GM19395 (cell line): ENCODE results near the gene VIPR2.

Experiments
- ATAC-seq: cut with Tn5 transposase; IDR thresholded peaks from one replicate; pipeline ENCODE4 v1.9.1; 2021; ENCODE audit warnings: mild to moderate bottlenecking, moderate library complexity; ENCODE audit not compliant: unreplicated experiment

The VIPR2 gene

GRCh38 chr7:159028508-159029401 is 115.9 kb downstream of the VIPR2 start:
- no peak for ATAC-seq

- no peak for ATAC-seq
These were observed 116.7 kb downstream of the VIPR2 start for GRCh38 chr7:159027789-159028507.

- ATAC-seq, result no peak
These were observed 117.4 kb downstream of the VIPR2 start for GRCh38 chr7:159027056-159027788.

- no peak for ATAC-seq
These were observed 118.2 kb downstream of the VIPR2 start for GRCh38 chr7:159026271-159027055.

- ATAC-seq, result no peak
These were observed 119.4 kb downstream of the VIPR2 start for GRCh38 chr7:159025161-159025779.

GRCh38 chr7:159024280-159024951 is 120.3 kb downstream of the VIPR2 start:
- ATAC-seq, result no peak

- ATAC-seq, result no peak
These were observed 120.9 kb downstream of the VIPR2 start for GRCh38 chr7:159023746-159024145.

GRCh38 chr7:159023206-159023605 is 121.5 kb downstream of the VIPR2 start:
- ATAC-seq, result no peak

GRCh38 chr7:159022238-159022993 is 122.3 kb downstream of the VIPR2 start:
- no peak for ATAC-seq

- ATAC-seq, result no peak
These were observed 123.7 kb downstream of the VIPR2 start for GRCh38 chr7:159020987-159021386.

GRCh38 chr7:159019111-159019510 is 125.6 kb downstream of the VIPR2 start:
- no peak for ATAC-seq

- no peak for ATAC-seq
These were observed 126.9 kb downstream of the VIPR2 start for GRCh38 chr7:159017741-159018140.

- no peak for ATAC-seq
These were observed 127.5 kb downstream of the VIPR2 start for GRCh38 chr7:159017210-159017609.

GRCh38 chr7:159016591-159016990 is 128.1 kb downstream of the VIPR2 start:
- ATAC-seq, result no peak

GRCh38 chr7:159015454-159016410 is 128.9 kb downstream of the VIPR2 start:
- no peak for ATAC-seq

- ATAC-seq, result no peak
These were observed 129.6 kb downstream of the VIPR2 start for GRCh38 chr7:159015081-159015453.

GRCh38 chr7:159014297-159015062 is 130.2 kb downstream of the VIPR2 start:
- no peak for ATAC-seq
